ENCODE results near the gene GPR62.
A peak's percentile ranks its signal among the peaks of the same experiment; 100 is the strongest.

Gene GPR62

DNA sequence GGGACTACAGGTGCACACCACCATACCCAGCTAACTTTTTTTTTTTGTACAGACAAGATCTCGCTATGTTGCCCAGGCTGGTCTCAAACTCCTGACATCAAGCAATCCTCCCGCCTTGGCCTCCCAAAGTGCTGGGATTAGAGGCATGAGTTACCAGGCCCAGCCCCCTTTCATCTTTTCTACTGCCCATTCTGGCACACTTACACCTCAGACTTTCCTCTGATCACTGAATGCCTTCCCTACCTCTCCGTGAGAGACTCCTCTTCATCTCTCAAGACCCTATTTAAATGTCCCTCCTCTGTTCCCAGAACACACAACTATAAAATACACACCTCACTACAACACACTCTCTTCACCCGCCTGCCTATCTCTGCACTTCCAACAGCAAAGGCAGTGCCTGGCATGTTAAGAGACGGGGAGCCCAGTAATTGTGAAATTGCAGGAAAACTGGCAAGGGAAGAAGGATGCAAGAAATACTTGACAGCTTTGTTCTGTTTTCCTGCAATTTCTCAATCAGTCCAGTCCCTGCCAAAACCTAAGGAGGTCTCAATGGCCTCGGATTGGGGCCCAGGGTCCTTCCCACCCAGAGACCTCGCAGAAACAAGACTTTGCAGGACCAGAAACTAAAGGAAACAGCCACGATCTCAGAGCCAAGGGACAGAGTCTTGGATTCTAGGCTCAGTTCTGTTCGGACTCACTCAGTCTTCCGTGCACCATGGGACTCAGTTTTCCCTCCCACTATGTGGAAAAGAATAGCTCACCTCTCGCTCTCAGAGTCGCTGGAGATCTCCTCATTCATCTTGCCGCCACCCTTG, 14.3 kb upstream of the GPR62 start:
- Histone ChIP-seq H3K27ac (ENCODE audit: low read depth, low read length) (no peak overlapping the region), H3K4me3 (ENCODE audit: low read depth, low read length) (peak overlapping the region; percentile 77), H3K9me3 (ENCODE audit: control insufficient read depth, insufficient read depth, low read length) (no peaks in the 10 kb centered on the region), H3K4me1 (ENCODE audit: control insufficient read depth, insufficient read depth, low read length) (peaks cover 3% of the 10 kb centered on the region; the same call in 1 of the 2 replicates), H3K9ac (ENCODE audit: low read depth, low read length) (peak overlapping the region; percentile 52), H3K36me3 (ENCODE audit: control insufficient read depth, insufficient read depth, low read length) (peaks cover 40% of the 10 kb centered on the region), H3K27me3 (ENCODE audit: control insufficient read depth, insufficient read depth, low read length) (no peaks in the 10 kb centered on the region)

DNA sequence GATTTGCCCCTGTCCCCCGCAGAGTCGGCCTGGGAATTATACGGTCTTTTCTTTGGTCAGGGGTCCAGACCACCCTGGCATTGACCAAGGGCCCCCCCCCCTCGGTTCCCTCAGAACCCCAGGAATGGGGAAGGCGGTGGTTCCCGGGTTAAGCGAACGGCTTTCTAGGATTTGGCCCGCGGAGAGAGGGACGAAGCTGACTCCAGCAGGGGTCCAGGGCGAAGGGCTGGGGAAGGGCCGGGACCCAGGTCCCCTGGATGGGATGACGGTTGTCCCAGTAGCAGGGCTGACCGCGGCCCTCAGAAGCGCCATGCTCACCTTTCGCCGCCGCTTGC, 13.8 kb upstream of the GPR62 start:
- Histone ChIP-seq H3K27me3 (ENCODE audit: control insufficient read depth, insufficient read depth, low read length) (no peaks in the 10 kb centered on the region), H3K4me3 (ENCODE audit: low read depth, low read length) (peak overlapping the region; percentile 77), H3K4me1 (ENCODE audit: control insufficient read depth, insufficient read depth, low read length) (peaks cover 3% of the 10 kb centered on the region; the same call in 1 of the 2 replicates), H3K9me3 (ENCODE audit: control insufficient read depth, insufficient read depth, low read length) (no peaks in the 10 kb centered on the region), H3K36me3 (ENCODE audit: control insufficient read depth, insufficient read depth, low read length) (peaks cover 34% of the 10 kb centered on the region), H3K27ac (ENCODE audit: low read depth, low read length) (peak overlapping the region; percentile 72), H3K9ac (ENCODE audit: low read depth, low read length) (peak overlapping the region; percentile 52)

DNA sequence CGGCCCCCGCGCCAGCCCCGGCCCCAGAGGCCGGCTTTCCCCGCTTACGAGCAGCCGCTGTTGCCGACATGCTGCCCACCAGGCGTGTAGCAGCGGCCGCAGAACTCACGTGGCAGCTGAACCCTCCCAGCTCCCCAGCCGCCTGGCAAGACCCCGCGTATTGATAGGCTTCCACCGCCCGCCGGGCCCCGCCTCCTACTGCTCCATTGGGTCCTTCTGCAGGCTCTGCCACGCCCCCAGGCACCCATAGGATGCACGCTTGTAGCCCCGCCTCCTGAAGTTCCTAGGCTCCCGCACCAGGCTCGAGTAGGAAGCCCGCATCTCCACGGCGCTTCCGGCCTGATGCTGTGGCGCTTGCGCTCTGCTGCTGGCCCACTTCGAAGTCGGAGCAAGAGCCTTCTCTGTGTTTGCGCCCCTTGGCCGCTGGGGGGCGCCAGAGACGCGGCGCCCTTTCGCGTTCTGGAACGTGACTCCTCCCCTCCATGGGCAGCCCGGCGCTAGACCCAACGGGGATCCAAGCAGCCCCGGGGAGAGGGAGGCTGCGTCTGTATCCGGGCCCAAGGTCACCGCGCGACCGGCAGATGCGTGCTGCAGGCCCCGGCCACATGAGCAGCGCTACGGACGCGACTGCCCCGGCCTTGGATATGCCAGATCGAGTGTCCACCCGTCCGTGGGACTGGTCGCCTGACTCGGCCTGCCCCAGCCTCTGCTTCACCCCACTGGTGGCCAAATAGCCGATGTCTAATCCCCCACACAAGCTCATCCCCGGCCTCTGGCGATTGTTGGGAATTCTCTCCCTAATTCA, 13.2 kb upstream of the GPR62 start, which contains the start of the genes PARP3 and RRP9:
Gene PARP3 (plus strand): TSS at position 566 of the 805 bp plus-strand sequence. CDS start 993 bp downstream, outside the sequence.
Gene RRP9 (minus strand): TSS at position 107 of the 805 bp plus-strand sequence. CDS start 37 bp downstream, at position 70.
- Histone ChIP-seq H3K27ac (ENCODE audit: low read depth, low read length) (peak within 1 kb of the TSS; percentile 72), H3K9me3 (ENCODE audit: control insufficient read depth, insufficient read depth, low read length) (no peaks in the 10 kb centered on the region), H3K9ac (ENCODE audit: low read depth, low read length) (peak within 1 kb of the TSS; percentile 52), H3K4me3 (ENCODE audit: low read depth, low read length) (peak within 1 kb of the TSS; percentile 77), H3K36me3 (ENCODE audit: control insufficient read depth, insufficient read depth, low read length) (peaks cover 28% of the 10 kb centered on the region), H3K4me1 (ENCODE audit: control insufficient read depth, insufficient read depth, low read length) (peaks cover 3% of the 10 kb centered on the region; the same call in 1 of the 2 replicates), H3K27me3 (ENCODE audit: control insufficient read depth, insufficient read depth, low read length) (no peaks in the 10 kb centered on the region)

GRCh38 chr3:51942603-51943450, 12.4 kb upstream of the GPR62 start:
- peak overlapping the region; percentile 39; the same call in 1 of the 2 replicates for H3K9ac ChIP-seq (ENCODE audit: low read depth, low read length)
- H3K27ac ChIP-seq (ENCODE audit: low read depth, low read length), result no peak overlapping the region
- H3K4me3 ChIP-seq (ENCODE audit: low read depth, low read length), result peak overlapping the region; percentile 49
- peaks cover 3% of the 10 kb centered on the region; the same call in 1 of the 2 replicates for H3K4me1 ChIP-seq (ENCODE audit: control insufficient read depth, insufficient read depth, low read length)
- H3K36me3 ChIP-seq (ENCODE audit: control insufficient read depth, insufficient read depth, low read length), result peaks cover 20% of the 10 kb centered on the region
- no peaks in the 10 kb centered on the region for H3K27me3 ChIP-seq (ENCODE audit: control insufficient read depth, insufficient read depth, low read length)
- no peaks in the 10 kb centered on the region for H3K9me3 ChIP-seq (ENCODE audit: control insufficient read depth, insufficient read depth, low read length)

DNA sequence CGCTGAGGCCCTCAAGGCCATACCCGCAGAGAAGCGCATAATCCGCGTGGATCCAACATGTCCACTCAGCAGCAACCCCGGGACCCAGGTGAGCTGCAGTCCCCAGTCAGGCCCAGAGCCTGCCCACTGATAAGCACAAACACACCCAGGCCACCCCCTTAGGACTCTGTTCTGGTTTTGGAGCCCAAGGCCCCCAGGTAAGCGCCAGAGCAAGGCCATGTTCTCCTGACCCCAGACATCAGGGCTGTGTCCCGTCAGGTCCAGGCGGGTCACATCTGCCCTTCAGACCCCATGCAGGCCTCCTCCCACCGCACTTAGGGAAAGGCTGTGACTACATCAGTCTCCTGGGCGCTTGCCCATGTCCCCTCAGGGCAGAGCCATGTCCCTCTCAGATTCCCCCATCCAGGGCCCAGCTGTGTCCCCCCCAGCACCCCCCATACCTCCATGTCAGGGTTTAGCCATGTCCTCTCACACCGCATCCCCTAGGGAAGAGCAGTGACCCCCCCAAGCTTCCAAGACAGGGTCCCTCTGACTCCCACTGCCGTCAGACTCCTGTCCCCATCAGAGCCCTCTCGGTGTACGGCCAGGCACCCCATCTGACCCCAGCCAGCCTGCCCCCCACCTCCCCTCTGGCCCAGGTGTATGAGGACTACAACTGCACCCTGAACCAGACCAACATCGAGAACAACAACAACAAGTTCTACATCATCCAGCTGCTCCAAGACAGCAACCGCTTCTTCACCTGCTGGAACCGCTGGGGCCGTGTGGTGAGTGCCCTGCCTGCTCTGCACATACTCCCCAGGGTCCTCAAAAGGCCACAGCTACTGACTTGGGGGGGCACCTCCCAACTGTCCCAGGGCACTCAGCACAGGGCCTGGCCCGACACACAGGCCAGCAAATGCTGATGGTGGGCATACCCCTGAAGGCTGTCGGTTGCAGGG, 11.5 kb upstream of the GPR62 start:
- Histone ChIP-seq H3K4me3 (ENCODE audit: low read depth, low read length) (no peak overlapping the region), H3K9me3 (ENCODE audit: control insufficient read depth, insufficient read depth, low read length) (no peaks in the 10 kb centered on the region), H3K9ac (ENCODE audit: low read depth, low read length) (no peak overlapping the region), H3K27me3 (ENCODE audit: control insufficient read depth, insufficient read depth, low read length) (no peaks in the 10 kb centered on the region), H3K4me1 (ENCODE audit: control insufficient read depth, insufficient read depth, low read length) (peaks cover 3% of the 10 kb centered on the region; the same call in 1 of the 2 replicates), H3K27ac (ENCODE audit: low read depth, low read length) (no peak overlapping the region), H3K36me3 (ENCODE audit: control insufficient read depth, insufficient read depth, low read length) (peaks cover 11% of the 10 kb centered on the region)

GRCh38 chr3:51944451-51945021, 10.6 kb upstream of the GPR62 start:
- no peak overlapping the region for H3K27ac ChIP-seq (ENCODE audit: low read depth, low read length)
- H3K36me3 ChIP-seq (ENCODE audit: control insufficient read depth, insufficient read depth, low read length), result peaks cover 3% of the 10 kb centered on the region
- no peaks in the 10 kb centered on the region for H3K27me3 ChIP-seq (ENCODE audit: control insufficient read depth, insufficient read depth, low read length)
- no peaks in the 10 kb centered on the region for H3K9me3 ChIP-seq (ENCODE audit: control insufficient read depth, insufficient read depth, low read length)
- H3K4me3 ChIP-seq (ENCODE audit: low read depth, low read length), result no peak overlapping the region
- H3K9ac ChIP-seq (ENCODE audit: low read depth, low read length), result no peak overlapping the region
- peaks cover 3% of the 10 kb centered on the region; the same call in 1 of the 2 replicates for H3K4me1 ChIP-seq (ENCODE audit: control insufficient read depth, insufficient read depth, low read length)

GRCh38 chr3:51945031-51945840, 9.9 kb upstream of the GPR62 start:
- Histone ChIP-seq H3K4me1 (ENCODE audit: control insufficient read depth, insufficient read depth, low read length) (peaks cover 3% of the 10 kb centered on the region; the same call in 1 of the 2 replicates), H3K27ac (ENCODE audit: low read depth, low read length) (no peak overlapping the region), H3K27me3 (ENCODE audit: control insufficient read depth, insufficient read depth, low read length) (no peaks in the 10 kb centered on the region), H3K36me3 (ENCODE audit: control insufficient read depth, insufficient read depth, low read length) (no peaks in the 10 kb centered on the region), H3K9me3 (ENCODE audit: control insufficient read depth, insufficient read depth, low read length) (no peaks in the 10 kb centered on the region), H3K4me3 (ENCODE audit: low read depth, low read length) (no peak overlapping the region), H3K9ac (ENCODE audit: low read depth, low read length) (no peak overlapping the region)

DNA sequence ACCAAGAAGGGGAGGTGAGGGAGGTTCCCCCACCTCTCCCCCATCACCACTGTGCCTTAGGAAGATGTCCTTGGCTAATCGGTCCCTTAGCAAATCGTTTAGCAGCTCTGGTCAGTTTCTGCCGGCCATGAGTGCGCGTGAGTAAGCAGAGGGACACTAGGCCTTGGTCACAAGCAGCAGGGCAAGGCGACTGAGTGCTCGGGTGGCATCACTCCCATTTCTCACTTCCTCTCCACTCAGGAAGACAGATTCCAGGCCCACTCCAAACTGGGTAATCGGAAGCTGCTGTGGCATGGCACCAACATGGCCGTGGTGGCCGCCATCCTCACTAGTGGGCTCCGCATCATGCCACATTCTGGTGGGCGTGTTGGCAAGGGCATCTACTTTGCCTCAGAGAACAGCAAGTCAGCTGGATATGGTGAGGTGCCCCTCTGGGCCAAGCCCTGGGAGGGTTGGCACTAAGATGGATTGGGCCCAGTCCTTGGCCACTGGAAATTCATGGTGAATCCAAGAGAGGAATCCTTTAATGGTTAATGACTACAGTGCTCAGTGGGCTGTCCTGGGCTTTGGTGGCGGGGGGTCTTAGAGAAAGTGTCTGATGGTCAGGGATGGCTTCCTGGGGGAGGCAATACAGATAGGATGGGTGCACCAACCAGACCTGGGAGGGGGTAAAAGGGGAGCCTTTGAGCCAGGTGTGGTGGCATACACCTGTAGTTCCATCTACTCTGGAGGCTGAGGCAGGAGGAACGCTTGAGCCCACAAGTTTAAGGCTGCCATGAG, 9.1 kb upstream of the GPR62 start:
- Histone ChIP-seq H3K27me3 (ENCODE audit: control insufficient read depth, insufficient read depth, low read length) (peaks cover 2% of the 10 kb centered on the region; the same call in 1 of the 2 replicates), H3K9ac (ENCODE audit: low read depth, low read length) (no peak overlapping the region), H3K36me3 (ENCODE audit: control insufficient read depth, insufficient read depth, low read length) (no peaks in the 10 kb centered on the region), H3K9me3 (ENCODE audit: control insufficient read depth, insufficient read depth, low read length) (no peaks in the 10 kb centered on the region), H3K4me1 (ENCODE audit: control insufficient read depth, insufficient read depth, low read length) (peaks cover 3% of the 10 kb centered on the region; the same call in 1 of the 2 replicates), H3K4me3 (ENCODE audit: low read depth, low read length) (no peak overlapping the region), H3K27ac (ENCODE audit: low read depth, low read length) (no peak overlapping the region)

Data from HUES48 (cell line).